Stimulated activated naive CD8-positive, alpha-beta T cell treated with anti-CD3 and anti-CD28 coated beads, Interleukin-15, amount 100 ng/mL, for 72 hours (primary cell): ENCODE data around the gene VWA3B.
"Not testable (repeated sequence)": the region's sequence is repeated elsewhere in the genome, so short reads cannot be mapped to it uniquely, and the experiment has no call there.

ENCODE experiments used
- ATAC-seq: fragments of 150-1000 bp; cut with Tn5 transposase; 2 replicates; pipeline ENCODE4 v1.10.0; 2021; ENCODE audit warnings: mild to moderate bottlenecking, moderate library complexity
- DNase-seq, 2 donors: peaks; one replicate each; pipeline ENCODE4 v3.0.0; 2021 to 2022
- H3K27ac Mint-ChIP-seq, 2 donors: one replicate each; pipeline ENCODE4 v1.8.0; 2022; ENCODE audit warnings: mild to moderate bottlenecking in 2 of 2, mixed read lengths in 2 of 2, moderate library complexity in 2 of 2
- H3K27me3 Mint-ChIP-seq: one replicate; pipeline ENCODE4 v1.8.0; 2022; ENCODE audit warnings: mixed read lengths
- H3K4me1 Mint-ChIP-seq: one replicate; pipeline ENCODE4 v1.8.0; 2022; ENCODE audit warnings: mild to moderate bottlenecking, mixed read lengths
- H3K4me3 Mint-ChIP-seq, 2 donors: one replicate each; pipeline ENCODE4 v1.8.0; 2022; ENCODE audit warnings: mild to moderate bottlenecking in 2 of 2, mixed read lengths in 2 of 2, moderate library complexity in 1 of 2
- H3K9me3 Mint-ChIP-seq, 2 donors: one replicate each; pipeline ENCODE4 v1.8.0; 2022; ENCODE audit warnings: mixed read lengths in 2 of 2

VWA3B gene

DNA sequence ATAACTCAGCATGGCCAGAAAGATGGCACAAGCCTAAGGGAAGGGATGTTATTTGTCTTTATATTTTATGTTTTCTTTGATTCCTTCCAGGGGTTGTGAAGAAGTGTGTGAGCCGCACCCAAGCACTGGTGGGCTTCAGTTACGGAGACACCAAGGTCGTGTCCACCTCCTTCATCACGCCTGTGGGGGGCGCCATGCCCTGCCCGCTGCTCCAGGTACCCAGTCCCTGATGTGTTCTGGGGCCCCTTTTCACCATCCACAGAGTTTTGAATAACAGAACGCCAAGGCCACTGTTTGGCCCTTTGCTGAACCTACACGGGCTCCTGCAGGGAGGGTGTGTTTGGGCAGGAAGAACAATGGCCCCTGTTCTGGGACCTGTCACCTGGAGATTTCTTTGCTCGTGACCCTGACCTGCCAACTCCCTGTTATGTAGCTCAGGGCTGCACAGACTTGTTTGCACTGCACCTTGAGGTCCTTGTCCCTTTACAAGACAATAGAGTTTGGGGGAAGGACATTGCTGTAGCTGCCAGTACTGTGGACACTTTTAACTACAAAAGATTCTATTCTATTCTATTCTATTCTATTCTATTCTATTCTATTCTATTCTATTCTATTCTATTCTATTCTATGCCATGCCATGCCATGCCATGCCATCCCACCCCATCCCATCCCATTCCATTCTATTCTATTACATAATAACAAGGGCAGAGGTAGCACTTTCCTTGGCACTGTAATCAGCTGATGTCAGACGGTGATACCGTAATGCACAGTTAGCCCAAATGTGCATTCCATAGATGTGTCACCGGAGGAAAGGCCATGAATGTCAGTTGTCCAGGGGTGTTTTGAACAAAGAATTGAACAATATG, 211.1 kb downstream of the VWA3B start:
- H3K4me1 Mint-ChIP-seq, result no peaks in the 10 kb centered on the region
- H3K27ac Mint-ChIP-seq, result no peak overlapping the region
- DNase-seq (no peak), ATAC-seq (no peak)
- H3K9me3 Mint-ChIP-seq, result no peaks in the 10 kb centered on the region
- peaks cover 39% of the 10 kb centered on the region for H3K27me3 Mint-ChIP-seq
- no peak overlapping the region for H3K4me3 Mint-ChIP-seq

DNA sequence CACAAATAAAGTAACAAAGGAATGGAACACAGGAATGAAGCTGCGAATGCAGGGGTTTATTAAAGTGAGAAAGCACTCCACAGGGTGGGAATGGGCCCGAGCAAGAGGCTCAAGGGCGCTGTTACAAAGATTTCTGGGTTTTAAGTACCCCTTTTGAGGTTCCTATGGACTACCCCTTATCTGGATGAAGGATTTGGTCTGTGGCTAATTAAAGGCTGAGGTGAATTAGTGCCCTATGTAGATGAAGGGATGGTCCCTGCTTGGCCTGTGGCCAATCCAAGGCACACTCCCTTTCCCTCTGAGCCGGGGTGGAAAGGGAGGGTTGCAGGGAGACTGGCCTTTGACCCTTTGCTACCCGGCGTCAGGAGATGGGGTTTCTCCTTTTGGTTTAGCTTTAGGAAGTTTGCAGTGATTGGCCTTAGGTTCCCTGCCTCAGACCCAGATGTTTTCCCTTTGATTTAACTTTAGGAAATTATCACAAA, 211.8 kb downstream of the VWA3B start:
- no peaks in the 10 kb centered on the region for H3K9me3 Mint-ChIP-seq
- DNase-seq, result no peak
- no peak overlapping the region for H3K27ac Mint-ChIP-seq
- no peaks in the 10 kb centered on the region for H3K4me1 Mint-ChIP-seq
- H3K4me3 Mint-ChIP-seq, result no peak overlapping the region
- peaks cover 39% of the 10 kb centered on the region for H3K27me3 Mint-ChIP-seq
- ATAC-seq, result no peak

DNA sequence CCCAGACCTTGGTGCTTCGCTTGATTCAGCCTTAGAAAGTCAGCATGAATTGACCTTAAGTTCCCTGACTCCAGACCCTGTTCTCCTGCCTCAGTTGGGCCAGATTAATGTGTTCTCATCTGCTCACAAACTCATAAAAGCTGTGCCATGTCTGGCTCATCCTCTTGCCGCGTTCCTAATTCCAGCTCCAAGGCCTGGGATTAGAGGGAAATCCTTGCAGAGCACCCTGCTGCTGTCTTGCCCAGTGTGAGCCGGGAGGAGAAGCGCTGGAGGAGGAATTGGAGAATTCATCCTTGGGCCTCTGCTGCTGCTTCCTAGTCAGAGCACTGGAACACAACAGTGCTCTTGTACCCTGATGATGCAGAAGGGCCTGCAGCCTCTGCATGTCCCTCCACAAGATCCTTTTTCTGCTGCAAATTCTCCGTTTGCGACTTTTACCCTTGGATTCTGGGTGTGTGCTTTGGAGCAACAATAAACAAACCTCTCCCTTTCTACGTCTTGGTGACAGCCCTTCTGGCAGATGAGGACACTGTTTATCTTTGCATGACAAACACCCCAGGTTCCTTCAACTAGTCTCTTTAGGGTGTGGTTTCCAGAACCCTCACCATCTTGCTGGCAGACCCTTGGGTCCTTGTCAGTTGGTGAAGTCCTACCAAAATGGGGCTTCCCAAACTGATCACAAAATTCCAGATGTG, 212.4 kb downstream of the VWA3B start:
- no peaks in the 10 kb centered on the region for H3K9me3 Mint-ChIP-seq
- H3K27me3 Mint-ChIP-seq, result peaks cover 39% of the 10 kb centered on the region

DNA sequence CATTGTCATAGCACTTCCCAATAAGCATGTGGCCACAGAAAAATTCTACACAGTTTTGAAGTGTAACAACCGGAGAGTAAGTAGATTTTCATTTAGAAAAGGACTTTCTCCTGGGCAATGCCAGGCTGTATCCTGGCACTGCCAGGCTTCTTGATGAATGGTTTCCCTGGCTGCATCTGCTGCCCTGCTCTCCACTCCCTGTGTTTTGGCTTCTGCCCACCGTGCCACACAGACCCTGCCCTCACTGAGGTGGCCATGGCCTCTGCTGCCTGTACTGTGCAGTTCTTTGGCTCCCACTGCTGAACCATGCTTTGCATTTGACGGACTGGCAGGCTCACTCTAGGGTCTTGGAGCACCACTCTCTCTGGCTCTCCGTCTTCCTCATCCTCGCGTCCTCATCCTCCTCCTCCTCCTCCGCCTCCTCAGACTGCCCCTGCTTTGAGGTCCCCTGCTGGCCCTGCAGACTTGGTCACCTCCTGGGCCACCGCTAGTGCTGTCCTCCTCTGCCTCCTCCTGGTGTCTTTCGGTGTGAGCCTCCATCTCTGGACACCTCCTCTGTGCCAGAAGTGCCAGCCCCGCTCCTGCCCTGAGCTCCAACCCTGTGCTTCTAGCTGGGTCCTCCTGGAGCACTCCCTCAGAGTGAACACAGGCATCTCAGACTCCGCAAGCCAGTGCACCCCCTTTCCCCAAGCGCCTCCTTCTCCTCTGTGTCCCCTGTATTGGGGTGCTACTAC, 213.3 kb downstream of the VWA3B start:
- Mint-ChIP-seq H3K4me1 (no peaks in the 10 kb centered on the region), H3K4me3 (no peak overlapping the region), H3K27me3 (peaks cover 38% of the 10 kb centered on the region), H3K27ac (no peak overlapping the region), H3K9me3 (no peaks in the 10 kb centered on the region)
- ATAC-seq, result no peak
- no peak for DNase-seq

More for the DNA sequence above, 212.4 kb downstream of the VWA3B start:
- Mint-ChIP-seq H3K4me1 (no peaks in the 10 kb centered on the region), H3K4me3 (no peak overlapping the region), H3K27ac (no peak overlapping the region)
- ATAC-seq (no peak), DNase-seq (no peak)

DNA sequence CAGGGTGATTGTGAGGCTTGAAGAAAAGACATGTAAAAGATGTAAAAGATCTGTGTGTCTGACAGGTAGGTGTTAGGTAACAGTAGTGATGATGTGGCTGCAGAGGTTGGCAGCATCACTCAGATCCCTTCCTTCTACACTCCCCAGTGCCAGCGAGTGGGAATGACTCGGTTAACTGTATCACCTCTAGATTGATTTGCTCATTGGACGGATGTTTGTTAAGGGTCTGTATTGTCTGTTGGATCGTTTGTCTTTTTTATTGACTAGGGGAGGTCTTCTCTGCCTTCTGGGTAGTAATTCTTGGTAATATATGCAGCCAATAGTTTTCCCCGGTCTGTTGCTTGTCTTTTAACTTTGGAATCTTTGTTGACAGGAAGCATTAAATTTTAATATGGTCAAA, 214.5 kb downstream of the VWA3B start:
- Mint-ChIP-seq H3K4me1 (no peaks in the 10 kb centered on the region), H3K27me3 (peaks cover 40% of the 10 kb centered on the region), H3K27ac (no peak overlapping the region), H3K4me3 (no peak overlapping the region), H3K9me3 (no peaks in the 10 kb centered on the region)
- ATAC-seq (no peak), DNase-seq (no peak)

DNA sequence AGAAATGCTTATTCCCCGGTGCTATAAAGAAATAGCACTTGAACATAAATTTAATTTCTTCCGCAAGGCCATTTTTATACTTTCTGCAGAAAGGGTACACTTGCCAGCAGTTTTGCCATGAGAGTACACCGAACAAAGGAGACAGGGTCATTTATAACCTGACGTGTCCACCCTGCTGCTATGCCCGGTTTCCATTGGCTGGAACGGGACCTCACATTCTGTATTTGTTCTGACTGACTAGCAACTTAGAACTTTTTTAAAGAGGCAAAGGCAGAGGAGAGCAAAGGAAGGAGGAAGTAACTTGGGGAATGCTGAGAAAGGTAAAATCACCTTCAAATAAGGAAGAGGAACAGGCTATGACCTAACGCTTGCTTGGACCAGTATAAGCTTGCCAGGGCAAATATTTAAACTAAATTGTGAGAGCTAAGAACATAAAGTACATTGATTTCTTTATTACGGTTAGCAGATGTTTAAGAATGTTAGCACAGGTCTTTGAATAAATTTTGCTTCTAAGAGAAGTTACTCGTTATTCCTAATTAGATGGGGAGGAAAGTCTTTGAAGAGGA, 220.2 kb downstream of the VWA3B start:
- not testable (repeated sequence) for H3K4me3 Mint-ChIP-seq

DNA sequence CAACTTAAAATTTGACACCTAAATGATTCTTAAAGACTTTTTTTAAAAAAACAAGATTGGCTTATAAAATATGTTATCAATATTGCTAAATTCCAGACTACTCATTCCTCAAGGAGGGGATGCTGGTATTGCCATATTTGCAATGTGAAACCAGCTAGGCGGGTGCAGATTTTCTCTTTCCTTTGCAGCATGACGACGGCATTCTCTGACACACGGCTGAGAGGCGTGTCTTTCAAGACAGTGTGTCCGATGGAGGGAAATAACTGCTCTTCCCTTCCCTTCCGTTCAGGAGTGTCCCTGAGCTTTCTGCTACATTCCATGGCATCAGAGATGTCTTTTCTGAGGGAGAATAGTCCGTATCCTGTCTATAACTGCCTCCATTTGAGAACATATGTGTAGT, 221.1 kb downstream of the VWA3B start:
- ATAC-seq, result no peak
- no peaks in the 10 kb centered on the region for H3K9me3 Mint-ChIP-seq
- no peaks in the 10 kb centered on the region for H3K4me1 Mint-ChIP-seq
- no peak overlapping the region for H3K4me3 Mint-ChIP-seq
- H3K27me3 Mint-ChIP-seq, result peaks cover 45% of the 10 kb centered on the region
- DNase-seq, result no peak
- no peak overlapping the region for H3K27ac Mint-ChIP-seq

More for the DNA sequence above, 220.2 kb downstream of the VWA3B start:
- peaks cover 44% of the 10 kb centered on the region for H3K27me3 Mint-ChIP-seq
- not testable (repeated sequence) for H3K27ac Mint-ChIP-seq, H3K4me1 Mint-ChIP-seq, DNase-seq, ATAC-seq, H3K9me3 Mint-ChIP-seq

DNA sequence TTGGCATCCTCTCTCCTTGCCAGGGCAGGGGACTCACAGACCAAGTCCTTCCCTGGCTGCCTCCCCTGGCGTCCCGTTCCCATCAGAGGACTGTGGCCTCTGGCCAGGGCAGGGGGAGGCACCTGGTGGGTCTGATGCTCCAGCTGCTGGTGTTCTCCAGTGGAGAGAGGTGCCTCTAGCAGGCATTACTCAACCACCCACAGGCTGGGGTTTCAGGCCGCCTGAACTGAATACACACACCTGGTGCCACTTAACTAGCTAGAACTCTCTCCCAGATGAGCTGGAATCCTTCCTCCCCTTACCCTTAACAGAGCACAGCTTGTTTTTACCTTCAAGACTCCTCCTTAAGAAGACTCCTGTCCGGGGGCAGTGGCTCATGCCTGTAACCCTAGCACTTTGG, 221.6 kb downstream of the VWA3B start:
- Mint-ChIP-seq H3K4me1 (no peaks in the 10 kb centered on the region), H3K4me3 (no peak overlapping the region), H3K27ac (no peak overlapping the region), H3K27me3 (peaks cover 50% of the 10 kb centered on the region), H3K9me3 (no peaks in the 10 kb centered on the region)
- DNase-seq (no peak), ATAC-seq (no peak)

DNA sequence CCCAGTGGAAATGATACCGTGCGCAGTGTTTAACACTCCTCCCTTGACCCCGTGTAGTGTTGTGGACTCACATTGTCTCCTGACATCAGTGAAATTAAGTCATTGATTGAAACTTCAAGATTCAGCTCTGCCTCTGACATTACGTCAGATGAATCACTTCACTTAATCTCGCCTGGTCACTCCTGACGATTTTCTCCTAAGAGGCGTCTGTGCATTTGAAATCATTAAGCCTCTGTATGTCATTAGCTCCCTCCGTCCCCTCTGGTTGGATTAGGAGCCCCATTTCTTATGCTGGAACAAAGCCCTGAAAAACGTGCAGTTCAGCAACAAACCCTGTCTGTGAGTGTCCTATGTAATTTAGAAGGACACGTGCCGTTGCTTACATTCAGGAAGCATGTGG, 222.6 kb downstream of the VWA3B start:
- Mint-ChIP-seq H3K4me3 (no peak overlapping the region), H3K27ac (no peak overlapping the region), H3K9me3 (no peaks in the 10 kb centered on the region), H3K4me1 (no peaks in the 10 kb centered on the region), H3K27me3 (peaks cover 57% of the 10 kb centered on the region)
- ATAC-seq (no peak), DNase-seq (no peak)

DNA sequence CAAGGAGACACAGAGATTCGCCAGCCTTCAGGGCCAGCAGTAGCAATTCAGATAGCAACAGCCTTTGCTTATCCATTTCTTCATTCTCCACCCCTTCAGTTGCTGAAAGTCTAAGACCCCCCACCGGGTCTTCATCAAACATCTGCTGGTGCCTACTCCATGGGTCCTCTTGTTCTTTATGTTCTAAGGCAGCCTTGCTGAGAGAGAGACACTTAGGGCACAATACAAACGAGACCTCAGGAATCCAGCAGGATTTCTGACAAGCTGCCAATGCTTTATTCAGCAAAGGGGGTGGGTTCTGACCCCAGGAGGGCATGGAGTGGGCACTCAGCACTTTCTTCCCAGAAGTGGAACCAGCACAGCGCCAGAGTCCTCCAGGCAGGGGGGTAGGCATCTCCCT, 223.0 kb downstream of the VWA3B start:
- Mint-ChIP-seq H3K4me3 (no peak overlapping the region), H3K27ac (no peak overlapping the region), H3K4me1 (no peaks in the 10 kb centered on the region), H3K27me3 (peaks cover 53% of the 10 kb centered on the region), H3K9me3 (no peaks in the 10 kb centered on the region)
- DNase-seq (no peak), ATAC-seq (no peak)

DNA sequence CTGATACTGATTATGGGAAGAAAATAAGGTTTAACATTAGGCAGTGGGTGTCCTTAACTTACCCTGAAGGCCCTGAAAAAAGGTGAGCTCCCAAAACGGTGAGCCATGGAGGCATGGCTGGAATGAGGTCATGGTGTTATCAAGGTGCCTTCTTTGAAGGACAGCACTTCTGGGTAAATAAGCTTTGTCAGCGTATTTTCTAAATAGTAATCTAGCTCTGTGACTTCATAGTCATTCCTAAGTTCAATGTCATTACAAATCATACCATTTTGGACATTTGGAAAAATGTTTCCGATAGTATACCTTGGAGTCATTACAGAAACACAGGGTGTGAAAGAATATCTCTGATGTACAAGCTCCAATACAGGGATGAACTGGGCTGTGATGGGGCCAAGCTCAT, 224.1 kb downstream of the VWA3B start:
- H3K27ac Mint-ChIP-seq, result no peak overlapping the region
- DNase-seq, result no peak
- no peaks in the 10 kb centered on the region for H3K4me1 Mint-ChIP-seq
- H3K27me3 Mint-ChIP-seq, result peaks cover 52% of the 10 kb centered on the region
- ATAC-seq, result no peak
- no peaks in the 10 kb centered on the region for H3K9me3 Mint-ChIP-seq
- no peak overlapping the region for H3K4me3 Mint-ChIP-seq

DNA sequence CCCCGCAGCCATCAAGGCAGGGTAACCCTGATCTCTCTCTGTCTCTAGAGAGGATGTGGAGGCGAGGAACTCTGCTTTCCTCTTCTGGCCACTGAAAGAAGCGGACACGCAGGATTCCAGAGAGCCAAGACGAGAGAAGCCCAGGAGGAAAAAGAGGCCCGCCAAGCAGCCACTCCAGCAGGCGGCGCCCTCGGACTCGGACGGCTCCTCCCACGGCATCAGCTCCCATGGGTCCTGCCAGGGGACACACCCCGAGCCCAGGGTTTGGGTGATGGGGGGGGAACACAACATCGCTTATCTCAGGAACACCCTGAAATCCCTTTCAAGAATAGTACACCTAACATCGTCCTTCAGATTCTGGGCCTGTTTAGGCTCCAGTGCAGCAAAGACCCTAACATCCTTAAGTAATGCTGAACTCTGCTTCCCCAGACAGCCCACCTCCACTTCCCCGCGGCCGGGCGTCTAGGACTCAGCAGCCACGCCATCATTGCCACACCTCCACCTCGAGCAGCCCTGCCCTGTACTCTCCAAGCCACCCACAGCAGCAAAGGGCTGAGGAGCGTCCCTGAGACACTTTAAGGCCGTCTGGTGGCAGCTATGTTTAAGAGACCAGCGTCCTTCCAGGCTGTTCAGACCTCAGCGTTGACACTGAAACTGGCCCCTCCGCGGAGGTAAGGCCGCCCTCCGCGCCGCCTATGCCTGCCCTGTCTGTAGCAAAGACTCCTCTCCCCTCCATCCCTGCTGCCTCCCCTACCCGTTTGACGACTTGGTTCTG, 225.0 kb downstream of the VWA3B start:
- DNase-seq (no peak), ATAC-seq (no peak)
- Mint-ChIP-seq H3K4me3 (no peak overlapping the region), H3K4me1 (no peaks in the 10 kb centered on the region), H3K27me3 (peaks cover 55% of the 10 kb centered on the region), H3K9me3 (no peaks in the 10 kb centered on the region), H3K27ac (no peak overlapping the region)

DNA sequence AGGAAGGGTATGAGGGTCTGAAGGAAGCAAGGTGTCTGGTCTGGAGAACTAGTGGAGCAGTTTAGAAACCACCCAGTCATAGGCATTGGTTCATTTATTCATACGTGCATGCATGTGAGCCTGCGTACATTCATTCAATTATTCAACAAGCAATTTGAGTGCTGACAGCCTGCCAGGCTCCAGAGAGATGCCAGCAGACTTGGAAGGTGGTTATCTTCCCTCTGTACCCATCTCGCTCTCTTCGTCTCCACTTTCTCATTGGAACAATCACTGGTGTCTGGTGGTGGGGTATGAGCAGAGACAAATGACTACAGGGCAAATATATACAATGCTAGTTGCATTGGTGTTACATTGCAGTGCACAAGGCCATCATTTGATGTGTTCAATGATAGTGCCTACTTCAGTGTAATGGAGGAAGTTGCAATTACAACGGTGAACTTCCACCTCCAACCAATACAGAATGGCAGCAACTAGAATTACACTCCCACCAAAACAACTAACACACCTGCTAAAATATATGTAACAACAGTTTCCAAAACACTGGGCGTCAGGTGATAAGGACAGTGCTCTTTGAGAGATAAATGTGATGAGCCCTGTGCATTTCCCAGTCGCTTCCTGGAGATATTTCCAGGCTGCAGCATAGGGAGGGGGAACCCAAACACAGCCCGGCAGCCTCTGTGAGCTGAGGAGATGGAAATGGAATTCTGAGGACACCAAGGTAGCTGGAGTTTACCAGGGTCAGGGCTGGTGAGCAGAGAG, 226.7 kb downstream of the VWA3B start:
- H3K4me1 Mint-ChIP-seq, result no peaks in the 10 kb centered on the region
- H3K27ac Mint-ChIP-seq, result no peak overlapping the region
- no peak for DNase-seq
- peaks cover 49% of the 10 kb centered on the region for H3K27me3 Mint-ChIP-seq
- no peak for ATAC-seq
- no peak overlapping the region for H3K4me3 Mint-ChIP-seq
- no peaks in the 10 kb centered on the region for H3K9me3 Mint-ChIP-seq

DNA sequence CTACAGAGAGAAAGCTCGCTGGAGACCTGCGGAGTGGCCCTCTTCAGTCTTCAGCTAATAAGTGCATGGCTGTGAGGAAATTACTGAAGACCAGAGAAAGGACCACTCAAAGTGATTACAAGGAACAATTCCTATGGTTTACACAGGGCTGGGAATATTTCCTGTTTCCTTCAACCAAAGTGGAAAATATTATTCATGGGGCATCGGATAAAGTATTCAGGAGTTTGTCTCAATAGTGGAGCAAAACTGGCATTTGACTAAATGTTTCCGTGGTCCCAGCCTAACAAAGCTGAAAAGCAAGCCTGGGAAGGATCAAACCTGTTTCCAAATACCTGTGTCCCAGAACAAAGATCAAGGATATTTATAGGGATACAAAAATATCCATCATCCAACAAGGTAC, 227.3 kb downstream of the VWA3B start:
- DNase-seq, result no peak
- Mint-ChIP-seq H3K9me3 (peaks cover 4% of the 10 kb centered on the region in 2 donors), H3K4me3 (no peak overlapping the region), H3K4me1 (no peaks in the 10 kb centered on the region), H3K27me3 (peaks cover 48% of the 10 kb centered on the region), H3K27ac (no peak overlapping the region)
- no peak for ATAC-seq
